GM18867 (cell line): ENCODE data around the gene SFI1.
"Not testable (repeated sequence)": the region's sequence is repeated elsewhere in the genome, so short reads cannot be mapped to it uniquely, and the experiment has no call there.

Experiments
- ATAC-seq: cut with Tn5 transposase; IDR thresholded peaks from one replicate; pipeline ENCODE4 v1.9.1; 2021; ENCODE audit warnings: mild to moderate bottlenecking, moderate library complexity; ENCODE audit not compliant: unreplicated experiment

The SFI1 gene

GRCh38 chr22:31540966-31541365, 44.6 kb downstream of the SFI1 start:
- no peak for ATAC-seq

GRCh38 chr22:31544481-31545480, 48.4 kb downstream of the SFI1 start:
- no peak for ATAC-seq

- ATAC-seq, result no peak
Measured at GRCh38 chr22:31550871-31551370, 54.6 kb downstream of the SFI1 start.

GRCh38 chr22:31556627-31557203, 60.4 kb downstream of the SFI1 start:
- no peak for ATAC-seq

- not testable (repeated sequence) for ATAC-seq
Measured at GRCh38 chr22:31558546-31558945, 62.2 kb downstream of the SFI1 start.

GRCh38 chr22:31561238-31561887, 65.0 kb downstream of the SFI1 start:
- no peak for ATAC-seq

- no peak for ATAC-seq
Measured at GRCh38 chr22:31561970-31562369, 65.6 kb downstream of the SFI1 start.

GRCh38 chr22:31566484-31566883, 70.1 kb downstream of the SFI1 start:
- ATAC-seq, result no peak

- ATAC-seq, result no peak
Measured at GRCh38 chr22:31567196-31567595, 70.9 kb downstream of the SFI1 start.

- no peak for ATAC-seq
Measured at GRCh38 chr22:31567702-31568101, 71.4 kb downstream of the SFI1 start.

GRCh38 chr22:31569126-31569525, 72.8 kb downstream of the SFI1 start:
- no peak for ATAC-seq

- ATAC-seq, result no peak
Measured at GRCh38 chr22:31572939-31573338, 76.6 kb downstream of the SFI1 start.

GRCh38 chr22:31574055-31574670, 77.8 kb downstream of the SFI1 start:
- ATAC-seq, result no peak

GRCh38 chr22:31575190-31575589, 78.9 kb downstream of the SFI1 start:
- ATAC-seq, result no peak

GRCh38 chr22:31577711-31578110, 81.4 kb downstream of the SFI1 start:
- no peak for ATAC-seq

- ATAC-seq, result no peak
Measured at GRCh38 chr22:31578171-31578570, 81.8 kb downstream of the SFI1 start.

GRCh38 chr22:31579835-31580242, 83.5 kb downstream of the SFI1 start:
- ATAC-seq, result no peak

- no peak for ATAC-seq
Measured at GRCh38 chr22:31583861-31584485, 87.6 kb downstream of the SFI1 start.

- no peak for ATAC-seq
Measured at GRCh38 chr22:31584804-31585160, 88.4 kb downstream of the SFI1 start.

- ATAC-seq, result no peak
Measured at GRCh38 chr22:31585161-31585859, 89.0 kb downstream of the SFI1 start.
